Right lobe of liver (tissue), 6 donors: ENCODE results near the gene GLYATL3. TPM values are rescaled to one million over a fixed set of nuclear protein-coding genes. Genes with fewer than 3 reads are reported as not detected.
A peak's percentile ranks its signal among the peaks of the same experiment; 100 is the strongest.

ENCODE experiments used
- ATAC-seq, 4 donors: fragments of 200-7000 bp; cut with Tn5 transposase; one replicate each; pipeline ENCODE4 v1.9.1; 2020; ENCODE audit warnings: mild to moderate bottlenecking in 4 of 4, moderate library complexity in 4 of 4
- DNase-seq, 3 donors: peaks; one replicate each; pipeline ENCODE4 v3.0.0-alpha.2; 2020
- H3K27ac ChIP-seq, 3 donors: fragments of 200-600 bp; one replicate each; pipeline ENCODE4 v1.8.0; 2022
- H3K27me3 ChIP-seq, 2 donors: fragments of 200-600 bp; one replicate each; pipeline ENCODE4 v1.8.0; 2022
- H3K36me3 ChIP-seq, 4 donors: fragments of 200-600 bp; sonication (generic) in 1 of 4; one replicate each; pipeline versions ENCODE4 v1.5.1 to v1.8.0; 2017 to 2022; ENCODE audit warnings: control low read depth in 1 of 4
- H3K4me1 ChIP-seq, 4 donors: fragments of 200-600 bp; sonication (generic) in 1 of 4; one replicate each; pipeline versions ENCODE4 v1.5.1 to v1.8.0; 2017 to 2022; ENCODE audit warnings: control low read depth in 1 of 4
- H3K4me3 ChIP-seq, 3 donors: fragments of 200-600 bp; one replicate each; pipeline ENCODE4 v1.8.0; 2022
- H3K9me3 ChIP-seq, 4 donors: fragments of 200-600 bp; sonication (generic) in 1 of 4; one replicate each; pipeline versions ENCODE4 v1.5.1 to v1.8.0; 2017 to 2022; ENCODE audit warnings: control low read depth in 1 of 4
- CTCF ChIP-seq, 4 donors: fragments of 200-600 bp in 3 of 4; fragments of 450-650 bp in 1 of 4; IDR thresholded peaks; one replicate each; pipeline versions ENCODE4 v1.5.1 to v1.8.0; 2016 to 2022; ENCODE audit warnings: antibody characterized with exemption in 4 of 4, mild to moderate bottlenecking in 2 of 4
- POLR2A ChIP-seq: fragments of 450-650 bp; IDR thresholded peaks from one replicate; pipeline ENCODE4 v1.6.1; 2017; ENCODE audit warnings: antibody characterized with exemption, mild to moderate bottlenecking
- WGBS: methylation state at CpG from one replicate; pipeline ENCODE4 v1.1.6; 2018; ENCODE audit warnings: low coverage, low lambda C conversion rate; ENCODE audit not compliant: insufficient coverage; ENCODE audit errors: missing lambda C conversion rate; 5-methylcytosine and 5-hydroxymethylcytosine counted together
- intact Hi-C, 2 donors: fragments of 100-400 bp; cut with DNase I; formaldehyde crosslinking; loops; one replicate each; pipeline versions ENCODE4 v1.11.2 to v1.14.1; 2022
- total RNA-seq, 6 experiments: library from RNA; depleted of rRNA in 2 of 6; stranded (reverse); fragments of >200 nt in 2 of 6; fragmentation: NEBNext Ultra II Directional in 3 of 6; extraction: Animal tissue kit (Norgen Biotek cat#: 25700) in 3 of 6; gene quantifications; one replicate each; pipeline versions ENCODE4 v1.1.0 to v1.2.4, GENCODE V29; 2016 to 2023
- donor health status: DM: no; HTN: yes; CAD: no.
- donor health status: DM: no; HTN: no; CAD: no.
- donor health status: DM: no; HTN: no; CAD: no.
- donor health status: DM: no; HTN: yes; CAD: no.
- donor health status: DM: no; HTN: yes; CAD: no.

Gene GLYATL3
- total RNA-seq, 6 experiments from 2014 or later, result 0.44 to 0.48 TPM; not detected in 4

GRCh38 chr6:49528571-49528970, 28.8 kb downstream of the GLYATL3 start:
- 64% methylated on average over 3 of the region's 3 CpGs for WGBS
- intact Hi-C loops, result no loop called here
- ATAC-seq, result no peak
- peaks cover 0 to 38% (median 16%) of the 10 kb centered on the region in 4 donors for H3K4me1 ChIP-seq
- DNase-seq, result no peak
- H3K27ac ChIP-seq, result no peak overlapping the region
- no peaks in the 10 kb centered on the region for H3K9me3 ChIP-seq
- TF ChIP-seq CTCF (IDR thresholded peaks at IDR 0.05) (no peak), POLR2A (no peak)
- H3K27me3 ChIP-seq, result no peaks in the 10 kb centered on the region
- H3K36me3 ChIP-seq, result no peaks in the 10 kb centered on the region
- no peak overlapping the region for H3K4me3 ChIP-seq

GRCh38 chr6:49530141-49530776, 30.5 kb downstream of the GLYATL3 start:
- Histone ChIP-seq H3K9me3 (no peaks in the 10 kb centered on the region), H3K27ac (no peak overlapping the region), H3K4me1 (peaks cover 0 to 25% (median 9%) of the 10 kb centered on the region in 4 donors), H3K36me3 (no peaks in the 10 kb centered on the region), H3K27me3 (no peaks in the 10 kb centered on the region), H3K4me3 (no peak overlapping the region)
- ATAC-seq (no peak), DNase-seq (no peak)
- intact Hi-C loops, result loop anchor here in 1 of 2 donors (10.0 kb wide), 1 partner anchor 85 kb away; no protein-coding TSS in a partner anchor
- 79% methylated on average over 2 of the region's 2 CpGs for WGBS
- TF ChIP-seq POLR2A, result no peak
- TF ChIP-seq CTCF (IDR thresholded peaks at IDR 0.05), result no peak

DNA sequence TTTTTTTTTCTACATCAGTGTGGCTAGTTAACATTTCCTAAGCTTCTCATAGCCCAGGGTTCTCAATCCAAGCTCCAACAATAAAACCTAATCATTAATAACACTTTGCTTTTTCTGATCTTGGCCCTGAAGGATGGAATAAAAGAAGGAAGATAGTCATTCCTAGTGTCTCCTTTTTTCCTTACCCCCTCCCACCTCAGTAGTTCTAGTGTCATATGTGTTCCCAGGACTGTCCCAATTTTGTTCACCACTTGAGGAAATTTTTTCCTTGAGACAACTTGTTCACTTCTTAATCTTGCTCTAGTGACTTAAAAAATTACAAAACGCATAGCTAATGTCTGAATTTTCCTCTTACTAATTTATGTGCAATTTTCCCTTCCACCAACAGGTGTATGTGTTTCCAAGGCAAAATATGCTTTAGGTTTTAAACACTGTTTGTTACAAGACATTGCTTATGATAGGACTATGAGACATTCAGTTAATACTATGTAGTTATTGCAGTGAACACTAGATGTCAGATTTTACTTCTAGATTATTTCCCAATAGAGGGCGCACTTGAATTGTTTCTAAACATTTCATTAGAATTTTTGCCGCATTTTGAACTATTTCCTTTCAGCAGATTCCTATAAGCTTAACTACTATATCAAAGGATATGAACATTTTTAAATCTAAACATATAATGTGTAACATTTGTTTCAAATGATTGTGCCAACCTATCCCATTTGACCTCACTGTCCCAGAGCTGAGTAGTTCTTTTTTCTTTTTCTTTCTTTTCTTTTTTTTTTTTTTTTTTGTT, 32.2 kb downstream of the GLYATL3 start:
- H3K4me3 ChIP-seq, result peak overlapping the region; percentile 17 to 41 (median 30)
- intact Hi-C loops, result loop anchor here in 1 of 2 donors (10.0 kb wide), 1 partner anchor 83 kb away; no protein-coding TSS in a partner anchor
- WGBS, result 0% methylated on average over 3 of the region's 3 CpGs
- no peaks in the 10 kb centered on the region for H3K27me3 ChIP-seq
- DNase-seq, result no peak
- TF ChIP-seq CTCF (IDR thresholded peaks at IDR 0.05), result peak; percentile 78 to 92 (median 86)
- no peak for TF ChIP-seq POLR2A
- H3K9me3 ChIP-seq, result no peaks in the 10 kb centered on the region
- H3K4me1 ChIP-seq, result peaks cover 0 to 7% (median under 1%) of the 10 kb centered on the region in 4 donors
- no peak overlapping the region for H3K27ac ChIP-seq
- no peaks in the 10 kb centered on the region for H3K36me3 ChIP-seq
- ATAC-seq, result peak; percentile 91 to 98 (median 95)

DNA sequence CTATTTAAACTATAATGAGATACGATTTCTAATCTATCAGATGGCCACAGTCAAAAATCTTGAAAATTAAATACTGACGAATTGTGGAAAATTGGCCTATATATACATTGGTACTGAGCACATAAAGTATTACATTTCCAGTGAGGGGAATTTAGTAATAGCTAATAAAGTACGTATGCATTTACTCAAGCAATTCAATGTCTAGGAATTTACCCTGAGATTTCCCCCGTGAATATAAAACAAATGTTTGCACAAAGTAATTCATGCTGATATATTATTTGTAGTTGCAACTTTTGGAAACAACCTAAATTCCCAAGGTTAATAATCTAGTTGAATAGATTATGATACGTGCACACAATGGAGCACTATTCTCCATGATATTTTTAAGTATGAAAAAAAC, 36.1 kb downstream of the GLYATL3 start:
- Histone ChIP-seq H3K4me3 (no peak overlapping the region), H3K27ac (no peak overlapping the region), H3K9me3 (no peaks in the 10 kb centered on the region), H3K36me3 (no peaks in the 10 kb centered on the region), H3K27me3 (no peaks in the 10 kb centered on the region), H3K4me1 (no peaks in the 10 kb centered on the region)
- WGBS, result 76% methylated on average over 5 of the region's 5 CpGs
- intact Hi-C loops, result loop anchor here in 1 of 2 donors (10.0 kb wide), 1 partner anchor 79 kb away; no protein-coding TSS in a partner anchor
- DNase-seq, result no peak
- no peak for ATAC-seq
- TF ChIP-seq CTCF (IDR thresholded peaks at IDR 0.05) (no peak), POLR2A (no peak)
